SKM-1 treated with dmso at 0.1 percent for 144 hours (cell line): Measurements from ENCODE around the gene RAPGEF3.

Experiments
- DNase-seq: peaks from one replicate; lab custom pipeline; 2025; ENCODE audit not compliant: unreplicated experiment; lab: John Stamatoyannopoulos, UW

The RAPGEF3 gene

DNA sequence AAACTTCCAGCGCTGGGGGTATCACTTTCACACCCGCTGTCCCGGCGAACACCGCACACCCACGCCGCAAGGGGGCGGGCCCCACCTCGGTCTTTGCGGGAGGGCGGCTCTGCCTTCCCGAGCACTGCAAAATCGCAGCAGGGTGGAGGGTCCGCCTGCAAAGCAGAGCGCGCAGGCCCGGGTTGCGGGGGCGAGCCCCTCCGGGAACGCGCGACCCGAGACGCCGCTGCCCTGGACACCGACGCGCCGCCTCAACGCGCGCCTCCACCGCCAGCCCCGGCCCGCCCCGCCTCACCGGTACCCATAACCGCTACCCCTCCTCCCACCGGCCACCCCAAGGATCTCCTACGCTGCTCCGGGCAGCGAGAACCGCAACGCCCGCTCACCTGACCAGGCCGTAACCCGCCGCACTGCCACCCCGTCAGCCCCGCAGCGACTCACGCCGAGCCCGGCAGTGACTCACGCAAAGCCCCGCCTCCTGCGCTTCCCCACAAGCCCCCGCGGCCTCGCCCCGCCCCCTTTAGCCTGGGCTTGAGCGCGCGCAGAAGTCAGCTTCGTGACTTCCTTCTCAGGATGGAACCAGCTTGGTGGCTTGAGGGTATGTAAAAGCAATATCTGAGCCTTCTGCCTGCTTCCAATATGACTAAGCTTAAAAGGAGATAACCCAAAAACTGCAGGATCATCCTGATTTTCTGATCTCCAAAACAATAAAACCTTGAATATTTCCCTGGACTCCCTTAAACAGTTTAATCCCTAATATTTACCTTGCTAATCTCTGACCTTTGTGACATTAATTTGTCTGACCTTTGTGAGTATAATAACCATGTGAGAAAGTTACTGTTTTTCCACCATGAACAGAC is 52.9 kb downstream of the RAPGEF3 start, which contains the start of gene RPAP3:
Gene RPAP3, minus strand, starts transcription at position 465 of the 860 bp plus-strand sequence. CDS start 3,190 bp downstream, outside the sequence.
- DNase-seq: peak; percentile 82

DNA sequence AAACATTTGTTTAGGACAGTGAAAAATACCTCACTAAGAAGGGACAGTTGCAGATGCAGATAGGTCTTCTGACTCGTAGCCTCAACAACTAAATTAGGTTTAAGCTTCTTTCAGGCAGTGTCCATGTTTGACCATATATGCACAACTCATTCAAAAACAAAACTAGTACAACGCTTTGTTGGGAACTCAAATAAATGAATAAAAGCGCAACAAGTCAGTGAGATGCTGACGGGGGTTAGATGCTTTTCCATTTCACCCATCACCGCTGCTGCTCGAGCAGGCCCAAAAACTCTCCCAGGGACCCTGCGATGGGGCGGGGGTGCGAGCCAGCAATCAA is 53.5 kb downstream of the RAPGEF3 start:
- DNase-seq: no peak

DNA sequence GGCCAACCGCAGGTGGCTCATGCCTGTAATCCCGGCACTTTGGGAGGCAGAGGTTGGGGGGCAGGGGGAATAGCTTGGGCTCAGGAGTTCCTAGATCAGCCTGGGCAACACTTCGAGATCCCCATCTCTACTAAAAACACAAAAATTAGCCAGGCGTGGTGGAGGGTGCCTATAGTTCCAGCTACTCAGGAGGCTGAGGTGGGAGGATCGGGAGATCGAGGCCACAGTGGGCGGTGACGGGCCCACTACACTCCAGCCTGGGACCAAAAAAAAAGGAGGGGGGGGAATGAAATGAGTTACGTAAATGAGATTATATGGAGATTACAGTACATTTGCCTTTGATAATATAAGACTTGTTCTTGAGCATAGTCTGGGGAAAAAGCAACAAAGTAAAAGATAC is 54.0 kb downstream of the RAPGEF3 start:
- DNase-seq: no peak

DNA sequence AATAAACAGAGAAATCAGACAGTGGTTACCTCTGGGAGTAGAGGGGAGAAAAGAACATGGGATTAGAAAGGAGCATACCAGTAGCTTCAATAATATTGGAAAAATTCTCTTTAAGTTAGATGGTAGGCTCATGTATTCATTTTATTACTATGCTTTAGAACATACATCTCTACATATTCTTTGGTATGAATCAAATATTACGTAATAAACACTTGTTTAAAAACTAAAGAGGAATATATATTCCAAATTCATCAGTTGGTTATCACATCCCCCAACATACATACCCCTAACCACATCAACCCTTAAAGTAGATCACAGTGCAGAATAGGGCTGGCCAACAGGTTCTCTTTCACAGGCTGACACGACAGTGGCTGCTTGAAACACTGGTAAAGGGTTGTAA is 58.4 kb downstream of the RAPGEF3 start:
- no peak for DNase-seq

DNA sequence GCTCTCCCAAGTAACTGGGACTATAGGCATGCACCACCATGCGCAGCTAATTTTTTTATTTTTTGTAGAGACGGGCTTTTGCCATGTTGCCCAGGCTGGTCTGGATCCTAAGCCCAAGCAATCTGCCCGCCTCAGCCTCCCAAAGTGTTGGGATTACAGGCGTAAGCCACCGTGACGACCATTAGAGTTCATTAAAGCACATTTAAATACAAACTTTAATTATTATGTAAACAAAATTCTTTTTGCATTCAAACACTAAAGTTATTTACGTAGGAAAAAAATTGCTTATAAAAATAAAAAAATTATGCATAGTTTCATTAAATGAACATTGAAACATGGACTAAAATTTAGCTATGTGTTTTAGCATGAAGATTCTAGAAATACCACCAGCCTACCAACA is 60.0 kb downstream of the RAPGEF3 start:
- DNase-seq: no peak

DNA sequence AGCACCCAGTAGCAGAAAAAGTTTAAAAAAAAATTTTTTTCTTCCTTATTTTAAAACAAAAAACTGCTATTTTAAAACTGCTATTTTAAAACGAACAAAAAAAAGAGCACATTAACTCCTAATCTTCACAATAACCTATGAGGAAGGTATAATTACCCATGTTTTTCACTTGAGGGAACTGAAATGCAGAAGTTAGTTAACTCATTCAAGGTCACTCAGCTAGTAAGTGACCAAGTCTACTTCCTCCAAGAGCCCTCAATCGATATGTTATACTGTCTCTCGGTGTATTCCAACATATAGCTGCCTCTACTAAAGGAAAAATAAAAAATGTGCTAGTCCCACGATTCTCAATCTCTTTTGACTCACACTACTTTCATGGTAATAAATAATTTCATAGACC is 60.6 kb downstream of the RAPGEF3 start:
- DNase-seq: peak; percentile 57

DNA sequence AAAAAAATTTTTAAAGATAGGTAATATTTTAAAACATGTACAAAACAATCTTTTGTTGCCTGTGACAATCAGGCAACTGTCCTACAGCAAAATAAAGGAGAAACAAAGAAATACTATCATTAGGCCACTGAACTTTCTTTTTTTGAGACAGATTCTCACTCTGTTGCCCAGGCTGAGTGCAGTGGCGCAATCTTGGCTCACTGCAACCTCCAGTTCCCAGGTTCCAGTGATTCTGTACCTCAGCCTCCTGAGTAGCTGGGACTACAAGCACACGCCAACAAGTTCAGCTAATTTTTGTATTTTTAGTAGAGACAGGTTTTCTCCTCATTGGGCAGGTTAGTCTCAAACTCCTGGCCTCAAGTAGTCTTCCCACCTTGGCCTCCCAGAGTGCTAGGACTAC is 69.5 kb downstream of the RAPGEF3 start:
- no peak for DNase-seq

DNA sequence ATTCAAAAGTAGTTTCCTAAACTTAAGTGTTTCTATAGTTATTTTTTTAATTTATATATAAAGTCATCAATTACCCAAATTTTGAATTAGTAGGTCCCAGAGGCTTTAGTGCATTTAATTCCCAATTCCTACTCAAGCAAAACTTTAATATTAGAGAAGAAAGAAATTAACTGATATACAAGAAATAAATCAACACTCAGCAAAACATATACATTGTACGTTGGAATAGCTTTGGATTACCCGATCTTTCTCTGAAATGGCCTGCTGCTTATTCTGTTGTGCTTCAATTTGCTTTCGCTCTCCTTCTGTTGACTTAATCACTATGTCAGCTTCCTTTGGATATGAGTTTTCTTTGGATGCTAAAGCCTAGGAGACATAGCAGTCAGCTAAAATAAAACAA is 71.0 kb downstream of the RAPGEF3 start:
- DNase-seq: no peak

DNA sequence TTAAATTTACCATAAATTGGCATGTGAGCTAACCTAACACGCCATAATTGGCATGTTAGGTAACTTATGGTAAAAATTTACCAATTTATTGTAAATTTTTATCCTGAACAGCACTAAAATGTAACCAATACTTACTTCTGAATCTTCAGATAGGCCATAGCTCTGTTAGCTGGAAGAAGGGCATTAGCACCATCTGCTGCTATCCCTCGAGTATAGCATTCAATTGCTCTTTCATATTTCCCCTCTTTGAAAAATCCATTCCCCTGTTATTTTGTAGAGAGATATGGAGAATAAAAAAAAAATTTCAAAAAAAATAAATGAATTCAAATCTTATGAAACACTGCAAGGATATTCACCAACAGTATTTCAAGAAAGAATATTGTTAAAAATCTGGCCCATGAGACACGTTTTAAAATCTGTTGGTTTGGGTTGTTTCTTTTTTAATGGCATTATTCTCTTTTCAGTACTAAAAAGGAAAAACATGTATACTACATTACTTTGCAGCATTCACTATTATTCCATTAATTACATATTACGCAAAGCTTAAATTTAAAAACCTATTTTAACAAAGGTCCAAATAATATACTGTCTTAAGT is 71.9 kb downstream of the RAPGEF3 start:
- no peak for DNase-seq
